ENCODE measurements around the gene AQP2.

The AQP2 gene

DNA sequence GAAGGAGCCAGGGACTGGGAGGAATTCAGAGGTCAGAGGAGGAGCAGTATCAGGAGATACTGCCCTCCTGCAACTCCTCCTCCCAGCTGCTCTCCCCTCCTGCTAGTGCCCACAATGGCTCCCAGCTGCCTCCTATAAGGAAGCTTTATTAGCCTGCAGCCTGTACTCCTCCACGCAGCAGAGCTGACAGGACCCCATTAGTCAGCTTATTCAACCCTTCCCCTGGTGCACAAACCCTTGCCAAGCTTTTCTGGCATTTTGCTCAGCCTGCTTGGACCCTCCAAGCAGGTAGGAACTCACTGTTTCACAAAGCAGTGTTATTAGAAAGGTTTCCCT, 6.9 kb upstream of the AQP2 start:
- DNase-seq (ENCODE audit: low read depth): no peak
- TF ChIP-seq, protein P1, sequence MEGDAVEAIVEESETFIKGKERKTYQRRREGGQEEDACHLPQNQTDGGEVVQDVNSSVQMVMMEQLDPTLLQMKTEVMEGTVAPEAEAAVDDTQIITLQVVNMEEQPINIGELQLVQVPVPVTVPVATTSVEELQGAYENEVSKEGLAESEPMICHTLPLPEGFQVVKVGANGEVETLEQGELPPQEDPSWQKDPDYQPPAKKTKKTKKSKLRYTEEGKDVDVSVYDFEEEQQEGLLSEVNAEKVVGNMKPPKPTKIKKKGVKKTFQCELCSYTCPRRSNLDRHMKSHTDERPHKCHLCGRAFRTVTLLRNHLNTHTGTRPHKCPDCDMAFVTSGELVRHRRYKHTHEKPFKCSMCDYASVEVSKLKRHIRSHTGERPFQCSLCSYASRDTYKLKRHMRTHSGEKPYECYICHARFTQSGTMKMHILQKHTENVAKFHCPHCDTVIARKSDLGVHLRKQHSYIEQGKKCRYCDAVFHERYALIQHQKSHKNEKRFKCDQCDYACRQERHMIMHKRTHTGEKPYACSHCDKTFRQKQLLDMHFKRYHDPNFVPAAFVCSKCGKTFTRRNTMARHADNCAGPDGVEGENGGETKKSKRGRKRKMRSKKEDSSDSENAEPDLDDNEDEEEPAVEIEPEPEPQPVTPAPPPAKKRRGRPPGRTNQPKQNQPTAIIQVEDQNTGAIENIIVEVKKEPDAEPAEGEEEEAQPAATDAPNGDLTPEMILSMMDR (IDR thresholded peaks at IDR 0.05; ENCODE audit: low read depth, low read length, missing control alignments): no peak
- no peak overlapping the region for H3K4me3 ChIP-seq (ENCODE audit: low read depth, low read length)
- in situ Hi-C loops (cut with HindIII; ENCODE audit: low sequenced_read_pairs): loop anchor here (5.0 kb wide), 1 partner anchor 51 kb away; no protein-coding TSS in a partner anchor

DNA sequence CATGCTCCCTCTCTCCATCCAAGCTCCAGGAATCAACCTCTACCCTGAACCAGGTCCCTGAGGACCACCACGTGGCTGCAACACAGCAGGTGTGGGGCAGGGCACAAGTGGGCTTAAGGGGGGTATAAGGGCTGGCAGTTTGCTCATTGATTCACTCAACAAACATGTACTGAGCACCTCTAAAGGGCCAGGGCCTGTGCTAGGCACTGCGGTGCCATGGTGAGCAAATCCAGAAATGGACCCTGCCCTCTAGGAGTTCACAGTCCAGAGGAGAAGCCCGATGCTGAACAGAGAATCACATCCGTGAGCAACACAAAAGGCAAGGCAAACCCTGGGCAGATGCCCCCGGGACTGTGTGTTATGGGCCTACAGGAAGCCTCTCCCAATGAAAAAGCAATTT, 6.5 kb upstream of the AQP2 start:
- TF ChIP-seq, protein P1 (IDR thresholded peaks at IDR 0.05; ENCODE audit: low read depth, low read length, missing control alignments): no peak
- in situ Hi-C loops (cut with HindIII; ENCODE audit: low sequenced_read_pairs): loop anchor here (5.0 kb wide), 1 partner anchor 52 kb away; no protein-coding TSS in a partner anchor

DNA sequence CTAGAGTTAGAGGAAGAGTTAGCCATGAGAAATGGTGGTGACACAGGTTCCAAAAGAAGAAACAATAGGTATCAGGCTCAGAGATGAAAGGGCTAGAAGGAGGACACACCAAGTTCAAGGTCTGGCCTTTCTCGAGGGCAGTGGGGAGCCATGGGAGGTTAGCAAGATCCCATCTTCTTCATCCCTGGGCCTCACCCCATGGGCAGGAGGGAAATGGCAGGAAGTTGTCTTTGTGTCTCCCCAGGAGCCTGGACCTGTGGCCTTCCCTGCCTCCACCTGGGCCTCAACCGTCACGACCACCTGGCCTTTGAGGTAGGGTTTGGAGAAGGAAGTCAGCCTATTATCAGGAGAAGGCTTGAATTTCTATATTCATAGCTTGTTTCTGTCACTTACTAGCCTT, 5.8 kb upstream of the AQP2 start:
- no peak overlapping the region for H3K4me3 ChIP-seq (ENCODE audit: low read depth, low read length)
- in situ Hi-C loops (cut with HindIII; ENCODE audit: low sequenced_read_pairs): loop anchor here (5.0 kb wide), 1 partner anchor 52 kb away; no protein-coding TSS in a partner anchor
- TF ChIP-seq, protein P1 (IDR thresholded peaks at IDR 0.05; ENCODE audit: low read depth, low read length, missing control alignments): no peak
- DNase-seq (ENCODE audit: low read depth): no peak

More for the DNA sequence above, 6.5 kb upstream of the AQP2 start:
- DNase-seq (ENCODE audit: low read depth): no peak
- no peak overlapping the region for H3K4me3 ChIP-seq (ENCODE audit: low read depth, low read length)

DNA sequence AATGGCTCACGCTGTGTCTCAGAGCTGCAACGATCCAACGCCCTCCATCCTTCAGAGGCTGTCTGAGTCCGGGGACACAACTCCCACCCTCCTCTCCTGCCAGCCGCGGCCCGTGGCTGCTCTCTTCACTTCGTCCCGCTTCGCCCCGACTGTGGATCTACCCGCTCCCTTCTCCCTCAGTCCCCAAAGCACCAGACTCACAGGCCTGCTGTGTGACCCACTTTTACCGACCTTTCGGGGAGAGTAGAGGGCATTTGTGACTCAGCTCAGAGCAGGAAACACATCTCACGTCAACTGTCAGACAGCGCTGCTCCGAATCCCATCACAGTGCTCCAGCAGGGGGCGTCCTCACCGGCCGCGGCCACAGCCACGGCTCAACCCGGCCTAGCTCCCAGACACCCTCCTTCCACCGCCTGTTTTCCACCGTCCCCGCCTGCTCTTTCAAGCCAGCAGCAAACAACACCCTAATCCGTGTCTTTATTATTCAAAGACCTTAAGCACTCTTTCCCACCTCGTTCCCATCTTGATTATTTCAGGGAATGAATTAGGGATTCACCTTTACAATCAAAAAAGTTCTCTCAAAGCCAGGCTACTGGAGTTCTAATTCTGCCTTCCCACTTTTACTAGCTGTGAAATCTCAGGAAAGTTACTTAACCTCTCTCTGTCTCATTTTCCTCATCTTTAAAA, 5.0 kb upstream of the AQP2 start:
- peak; percentile 22 for DNase-seq (ENCODE audit: low read depth)
- peak overlapping the region; percentile 28 for H3K4me3 ChIP-seq (ENCODE audit: low read depth, low read length)
- TF ChIP-seq, protein P1 (IDR thresholded peaks at IDR 0.05; ENCODE audit: low read depth, low read length, missing control alignments): peak; percentile 96
- in situ Hi-C loops (cut with HindIII; ENCODE audit: low sequenced_read_pairs): no loop called here

DNA sequence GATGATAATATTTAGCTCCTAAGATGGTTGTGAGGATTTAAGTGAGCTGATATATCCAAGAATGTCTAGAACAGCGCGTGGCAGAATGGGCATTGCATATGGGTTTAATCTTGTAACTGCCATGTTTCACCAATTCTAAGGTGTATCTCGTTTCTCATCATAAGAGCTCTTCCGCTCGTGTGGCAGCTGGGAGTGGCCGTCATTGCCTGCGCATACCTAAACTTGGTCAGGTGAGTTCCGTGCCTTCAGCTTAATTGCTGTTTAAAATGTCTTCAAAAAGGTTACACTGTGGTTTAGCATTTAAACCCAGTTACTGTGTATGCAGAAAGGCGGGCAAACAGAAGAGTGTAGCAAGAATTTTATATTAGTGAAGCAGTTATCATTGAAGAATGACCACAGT, 4.5 kb upstream of the AQP2 start:
- TF ChIP-seq, protein P1 (IDR thresholded peaks at IDR 0.05; ENCODE audit: low read depth, low read length, missing control alignments): no peak
- DNase-seq (ENCODE audit: low read depth): no peak
- in situ Hi-C loops (cut with HindIII; ENCODE audit: low sequenced_read_pairs): no loop called here
- H3K4me3 ChIP-seq (ENCODE audit: low read depth, low read length): no peak overlapping the region

DNA sequence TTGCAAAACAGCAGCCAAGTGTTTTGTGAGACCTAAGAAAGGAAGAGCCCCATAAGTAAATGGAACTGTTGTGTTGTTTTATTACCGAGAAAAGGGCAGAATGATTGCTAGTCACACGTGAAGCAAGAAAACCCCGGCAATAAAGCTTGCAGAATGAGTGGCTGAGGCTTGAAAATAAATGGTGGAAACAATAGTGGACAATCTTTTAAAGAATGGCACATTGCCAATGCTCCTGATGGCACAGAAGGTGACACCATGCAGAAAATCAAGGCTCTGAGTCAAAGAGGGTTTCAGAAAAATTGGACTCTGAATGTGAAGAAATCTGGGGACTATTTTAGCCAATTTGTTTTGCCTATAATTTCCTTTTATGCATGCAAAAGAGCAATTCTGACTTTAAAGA, 4.0 kb upstream of the AQP2 start:
- H3K4me3 ChIP-seq (ENCODE audit: low read depth, low read length): no peak overlapping the region
- TF ChIP-seq, protein P1 (IDR thresholded peaks at IDR 0.05; ENCODE audit: low read depth, low read length, missing control alignments): no peak
- no peak for DNase-seq (ENCODE audit: low read depth)
- in situ Hi-C loops (cut with HindIII; ENCODE audit: low sequenced_read_pairs): no loop called here

Data from astrocyte of the cerebellum (primary cell).